ENCODE measurements around the gene TNN.

The TNN gene

GRCh38 chr1:175157200-175157599, 89.6 kb downstream of the TNN start:
- H3K4me3 ChIP-seq (ENCODE audit: control insufficient read depth, low read depth, low read length): no peak overlapping the region
- no peak for TF ChIP-seq CTCF (IDR thresholded peaks at IDR 0.05; ENCODE audit: control insufficient read depth, insufficient read depth, low read depth, low read length, missing control alignments)
- no peak for DNase-seq (ENCODE audit: low read depth)

- H3K4me3 ChIP-seq (ENCODE audit: control insufficient read depth, low read depth, low read length): no peak overlapping the region
- no peak for DNase-seq (ENCODE audit: low read depth)
- no peak for TF ChIP-seq CTCF (IDR thresholded peaks at IDR 0.05; ENCODE audit: control insufficient read depth, insufficient read depth, low read depth, low read length, missing control alignments)
Observed at GRCh38 chr1:175158170-175158591, 90.5 kb downstream of the TNN start.

- DNase-seq (ENCODE audit: low read depth): no peak
- H3K4me3 ChIP-seq (ENCODE audit: control insufficient read depth, low read depth, low read length): no peak overlapping the region
- no peak for TF ChIP-seq CTCF (IDR thresholded peaks at IDR 0.05; ENCODE audit: control insufficient read depth, insufficient read depth, low read depth, low read length, missing control alignments)
Observed at GRCh38 chr1:175162955-175163354, 95.3 kb downstream of the TNN start.

GRCh38 chr1:175163702-175164101, 96.1 kb downstream of the TNN start:
- H3K4me3 ChIP-seq (ENCODE audit: control insufficient read depth, low read depth, low read length): no peak overlapping the region
- no peak for DNase-seq (ENCODE audit: low read depth)
- TF ChIP-seq CTCF (IDR thresholded peaks at IDR 0.05; ENCODE audit: control insufficient read depth, insufficient read depth, low read depth, low read length, missing control alignments): no peak

GRCh38 chr1:175164751-175165150, 97.1 kb downstream of the TNN start:
- DNase-seq (ENCODE audit: low read depth): no peak
- no peak for TF ChIP-seq CTCF (IDR thresholded peaks at IDR 0.05; ENCODE audit: control insufficient read depth, insufficient read depth, low read depth, low read length, missing control alignments)
- H3K4me3 ChIP-seq (ENCODE audit: control insufficient read depth, low read depth, low read length): no peak overlapping the region

GRCh38 chr1:175166746-175167145, 99.1 kb downstream of the TNN start:
- no peak for DNase-seq (ENCODE audit: low read depth)
- TF ChIP-seq CTCF (IDR thresholded peaks at IDR 0.05; ENCODE audit: control insufficient read depth, insufficient read depth, low read depth, low read length, missing control alignments): no peak
- H3K4me3 ChIP-seq (ENCODE audit: control insufficient read depth, low read depth, low read length): no peak overlapping the region

- no peak overlapping the region for H3K4me3 ChIP-seq (ENCODE audit: control insufficient read depth, low read depth, low read length)
- no peak for DNase-seq (ENCODE audit: low read depth)
- TF ChIP-seq CTCF (IDR thresholded peaks at IDR 0.05; ENCODE audit: control insufficient read depth, insufficient read depth, low read depth, low read length, missing control alignments): no peak
Observed at GRCh38 chr1:175167861-175168260, 100.2 kb downstream of the TNN start.
